Right ventricle myocardium inferior (tissue), 1 donor: ENCODE results near the gene RHOBTB3. TPM values are rescaled to one million over a fixed set of nuclear protein-coding genes. Genes with fewer than 3 reads are reported as not detected.
"Not testable (repeated sequence)": the region's sequence is repeated elsewhere in the genome, so short reads cannot be mapped to it uniquely, and the experiment has no call there.

Experiments used
- ATAC-seq: fragments of 200-7000 bp; cut with Tn5 transposase; one replicate; pipeline ENCODE4 v1.9.1; 2020; ENCODE audit warnings: mild to moderate bottlenecking, moderate library complexity
- DNase-seq: peaks from one replicate; pipeline ENCODE4 v3.0.0; 2021; ENCODE audit errors: missing footprints
- intact Hi-C: fragments of 100-400 bp; cut with DNase I; formaldehyde crosslinking; loops from one replicate; pipeline ENCODE4 v1.11.0; 2022
- total RNA-seq: library from RNA; stranded (reverse); fragmentation: NEBNext Ultra II Directional; extraction: Animal tissue kit (Norgen Biotek cat#: 25700); gene quantifications from one replicate; pipeline ENCODE4 v1.2.1, GENCODE V29; 2021
- donor health status: DM: no; HTN: yes; CAD: no; lungs with severe emphysema.

Gene RHOBTB3
- total RNA-seq, 1 donor from 2014 or later, result 76.5 TPM

GRCh38 chr5:95808013-95808685, 77.0 kb downstream of the RHOBTB3 start:
- DNase-seq (no peak), ATAC-seq (no peak)
- intact Hi-C loops, result no loop called here

GRCh38 chr5:95808686-95809413, 77.7 kb downstream of the RHOBTB3 start:
- DNase-seq (peak; percentile 85), ATAC-seq (peak; percentile 97)
- intact Hi-C loops, result no loop called here

- ATAC-seq (peak; percentile 59), DNase-seq (no peak)
- intact Hi-C loops, result no loop called here
Measured at GRCh38 chr5:95809414-95809960, 78.4 kb downstream of the RHOBTB3 start.

- no peak for ATAC-seq
- intact Hi-C loops, result no loop called here
Measured at GRCh38 chr5:95810305-95811125, 79.4 kb downstream of the RHOBTB3 start.

GRCh38 chr5:95811126-95811423, 79.9 kb downstream of the RHOBTB3 start:
- ATAC-seq, intact Hi-C loops: not testable (repeated sequence)

More at GRCh38 chr5:95810305-95811125, 79.4 kb downstream of the RHOBTB3 start:
- DNase-seq, result no peak

GRCh38 chr5:95811461-95812073, 80.4 kb downstream of the RHOBTB3 start:
- intact Hi-C loops, DNase-seq, ATAC-seq: not testable (repeated sequence)

More at GRCh38 chr5:95811126-95811423, 79.9 kb downstream of the RHOBTB3 start:
- DNase-seq, result not testable (repeated sequence)

GRCh38 chr5:95812074-95812471, 80.9 kb downstream of the RHOBTB3 start:
- DNase-seq, result no peak
- intact Hi-C loops, result no loop called here
- no peak for ATAC-seq

GRCh38 chr5:95813035-95813434, 81.9 kb downstream of the RHOBTB3 start:
- intact Hi-C loops, DNase-seq, ATAC-seq: not testable (repeated sequence)

GRCh38 chr5:95815155-95815729, 84.1 kb downstream of the RHOBTB3 start:
- ATAC-seq, result no peak
- DNase-seq, result no peak
- intact Hi-C loops, result no loop called here

- intact Hi-C loops, result no loop called here
Measured at GRCh38 chr5:95816341-95816740, 85.2 kb downstream of the RHOBTB3 start.

GRCh38 chr5:95816776-95817175, 85.6 kb downstream of the RHOBTB3 start:
- intact Hi-C loops, result no loop called here
- DNase-seq (no peak), ATAC-seq (no peak)

More at GRCh38 chr5:95816341-95816740, 85.2 kb downstream of the RHOBTB3 start:
- ATAC-seq, result no peak
- no peak for DNase-seq

GRCh38 chr5:95817430-95817829, 86.3 kb downstream of the RHOBTB3 start:
- intact Hi-C loops, result no loop called here
- DNase-seq, result no peak
- ATAC-seq, result no peak

GRCh38 chr5:95818181-95819147, 87.3 kb downstream of the RHOBTB3 start:
- DNase-seq (no peak), ATAC-seq (peak; percentile 21)
- intact Hi-C loops, result no loop called here

GRCh38 chr5:95821110-95822021, 90.2 kb downstream of the RHOBTB3 start:
- ATAC-seq (no peak), DNase-seq (no peak)
- intact Hi-C loops, result loop anchor here (5.0 kb wide), 1 partner anchor 39 kb away; no protein-coding TSS in a partner anchor

- peak; percentile 85 for DNase-seq
- ATAC-seq, result peak; percentile 66
- intact Hi-C loops, result loop anchor here (5.0 kb wide), 1 partner anchor 40 kb away; no protein-coding TSS in a partner anchor
Measured at GRCh38 chr5:95822043-95822541, 91.0 kb downstream of the RHOBTB3 start.
